Erythroblast (primary cell): ENCODE results near the gene ZNF438.

Experiments
- GATA1 ChIP-seq: IDR thresholded peaks from 2 replicates; pipeline ENCODE4 v1.6.1; 2011; ENCODE audit warnings: low read depth, mild to moderate bottlenecking, control low read depth, low read length, moderate library complexity
- POLR2A ChIP-seq: IDR thresholded peaks from 2 replicates; pipeline ENCODE4 v1.6.1; 2011; ENCODE audit warnings: mild to moderate bottlenecking, low read length

- no peak for TF ChIP-seq POLR2A
- TF ChIP-seq GATA1: no peak
These were observed 221.2 kb downstream of the ZNF438 start for GRCh38 chr10:30810416-30810815.
